AG04449 (cell line): ENCODE results near the gene CFAP65.

ENCODE experiments used
- CTCF ChIA-PET: fragments of 350-600 bp; formaldehyde crosslinking; extraction: SDS; loops from one replicate; lab custom pipeline; 2021; ENCODE audit warnings: antibody characterized with exemption; lab: Yijun Ruan, JAX
- POLR2A ChIA-PET: fragments of 400-600, 350-600 bp; formaldehyde crosslinking; extraction: SDS; loops from one replicate; lab custom pipeline; 2020; ENCODE audit warnings: antibody characterized with exemption, inconsistent platforms; lab: Yijun Ruan, JAX
- DNase-seq: peaks from one replicate; pipeline ENCODE4 v3.0.0-alpha.2; 2010; ENCODE audit warnings: low read depth, low spot score
- H3K4me3 ChIP-seq: 2 replicates; pipeline ENCODE4 v1.5.1; 2011; ENCODE audit warnings: low read depth, mild to moderate bottlenecking, control low read depth, low read length
- CTCF ChIP-seq: IDR thresholded peaks from one replicate; pipeline ENCODE4 v1.5.1; 2011; ENCODE audit warnings: mild to moderate bottlenecking, moderate library complexity, low read length, control low read depth, inconsistent platforms; ENCODE audit not compliant: insufficient read depth; ENCODE audit errors: missing control alignments

CFAP65 gene

GRCh38 chr2:218960309-218961165 is 80.8 kb downstream of the CFAP65 start:
- POLR2A ChIA-PET: no interaction called here
- DNase-seq: no peak
- TF ChIP-seq CTCF: no peak
- CTCF ChIA-PET: interaction anchor here (1.5 kb wide), 1 partner anchor 20 kb away, joined by 6 read pairs; no protein-coding TSS in a partner anchor
- no peak overlapping the region for H3K4me3 ChIP-seq

- TF ChIP-seq CTCF: no peak
- POLR2A ChIA-PET: no interaction called here
- H3K4me3 ChIP-seq: peak overlapping the region; percentile 44
- no peak for DNase-seq
- CTCF ChIA-PET: interaction anchor here (0.6 to 2.3 kb wide), 4 partner anchors 20 to 61 kb away, joined by 3 to 9 read pairs (median 4); no protein-coding TSS in a partner anchor
Measured at GRCh38 chr2:218959761-218960308, 81.5 kb downstream of the CFAP65 start.

GRCh38 chr2:218959141-218959731 is 82.1 kb downstream of the CFAP65 start, which contains the start of gene CDK5R2:
Gene CDK5R2, plus strand, starts transcription at chr2:218959666. Its CDS starts 155 bp downstream, at chr2:218959821.
- ChIA-PET CTCF (interaction anchor here (0.6 to 2.3 kb wide), 5 partner anchors 21 to 69 kb away, joined by 3 to 9 read pairs (median 4); no protein-coding TSS in a partner anchor), POLR2A (no interaction called here)
- H3K4me3 ChIP-seq: peak within 1 kb of the TSS; percentile 44
- no peak for TF ChIP-seq CTCF
- DNase-seq: no peak

- ChIA-PET POLR2A (no interaction called here), CTCF (interaction anchor here (0.7 to 2.3 kb wide), 6 partner anchors 19 to 71 kb away, joined by 3 to 9 read pairs (median 4); no protein-coding TSS in a partner anchor)
- no peak overlapping the region for H3K4me3 ChIP-seq
- TF ChIP-seq CTCF: no peak
- DNase-seq: no peak
Measured at GRCh38 chr2:218958276-218958675, 83.0 kb downstream of the CFAP65 start.

GRCh38 chr2:218957671-218958070 is 83.6 kb downstream of the CFAP65 start:
- ChIA-PET CTCF (interaction anchor here (0.7 to 2.3 kb wide), 5 partner anchors 19 to 70 kb away, joined by 3 to 9 read pairs (median 5); no protein-coding TSS in a partner anchor), POLR2A (no interaction called here)
- H3K4me3 ChIP-seq: no peak overlapping the region
- DNase-seq: no peak
- no peak for TF ChIP-seq CTCF
